Liver (tissue), 9 donors: Measurements from ENCODE around the gene ETV6. TPM values are rescaled to one million over a fixed set of nuclear protein-coding genes. Genes with fewer than 3 reads are reported as not detected.

Experiments used
- DNase-seq: peaks from one replicate; pipeline ENCODE4 v3.0.0-alpha.2; 2017; ENCODE audit warnings: low spot score
- H3K27ac ChIP-seq, 2 donors: one replicate each; pipeline ENCODE4 v1.7.0; 2013; ENCODE audit warnings: inconsistent platforms in 2 of 2, low read length in 2 of 2, control low read depth in 1 of 2, low read depth in 1 of 2, mild to moderate bottlenecking in 1 of 2
- H3K27me3 ChIP-seq, 4 donors: one replicate each; pipeline versions ENCODE4 v1.6.1 to v1.7.0; 2013; ENCODE audit warnings: low read length in 3 of 4, inconsistent platforms in 1 of 4, mild to moderate bottlenecking in 1 of 4, moderate library complexity in 1 of 4; ENCODE audit not compliant: control insufficient read depth in 4 of 4, insufficient read depth in 4 of 4
- H3K36me3 ChIP-seq, 4 donors: one replicate each; pipeline versions ENCODE4 v1.6.1 to v1.7.0; 2013; ENCODE audit warnings: low read length in 3 of 4, mild to moderate bottlenecking in 3 of 4, low read depth in 1 of 4, moderate library complexity in 1 of 4; ENCODE audit not compliant: control insufficient read depth in 4 of 4, insufficient read depth in 3 of 4
- H3K4me1 ChIP-seq, 4 donors: one replicate each; pipeline versions ENCODE4 v1.6.1 to v1.7.0; 2013; ENCODE audit warnings: low read length in 3 of 4, mild to moderate bottlenecking in 3 of 4, moderate library complexity in 1 of 4; ENCODE audit not compliant: control insufficient read depth in 4 of 4, insufficient read depth in 4 of 4
- H3K4me3 ChIP-seq, 3 donors: one replicate each; pipeline versions ENCODE4 v1.6.1 to v1.7.0; 2013; ENCODE audit warnings: low read length in 3 of 3, control low read depth in 1 of 3, low read depth in 1 of 3, mild to moderate bottlenecking in 1 of 3
- H3K9ac ChIP-seq, 2 donors: one replicate each; pipeline ENCODE4 v1.7.0; 2013; ENCODE audit warnings: low read length in 2 of 2, mild to moderate bottlenecking in 2 of 2, moderate library complexity in 2 of 2, control low read depth in 1 of 2, low read depth in 1 of 2
- H3K9me3 ChIP-seq, 4 donors: one replicate each; pipeline versions ENCODE4 v1.6.1 to v1.7.0; 2013; ENCODE audit warnings: low read length in 3 of 4; ENCODE audit not compliant: control insufficient read depth in 4 of 4
- FOXA1 ChIP-seq: IDR thresholded peaks from 2 replicates; pipeline ENCODE4 v1.6.1; 2016; ENCODE audit warnings: antibody characterized with exemption
- FOXA2 ChIP-seq: IDR thresholded peaks from 2 replicates; pipeline ENCODE4 v1.6.1; 2016; ENCODE audit warnings: antibody characterized with exemption
- GABPA ChIP-seq, 2 donors: IDR thresholded peaks in 1 of 2; conservative IDR thresholded peaks in 1 of 2; 2 replicates each; pipeline ENCODE4 v1.6.1; 2016; ENCODE audit warnings: antibody characterized with exemption in 2 of 2, mild to moderate bottlenecking in 1 of 2, moderate library complexity in 1 of 2
- HNF4A ChIP-seq, 2 donors: conservative IDR thresholded peaks; 2 replicates each; pipeline ENCODE4 v1.6.1; 2016; ENCODE audit warnings: antibody characterized with exemption in 2 of 2, mild to moderate bottlenecking in 2 of 2
- HNF4G ChIP-seq: IDR thresholded peaks from 2 replicates; pipeline ENCODE4 v1.6.1; 2016; ENCODE audit warnings: antibody characterized with exemption
- JUND ChIP-seq, 2 donors: IDR thresholded peaks; 2 replicates each; pipeline ENCODE4 v1.6.1; 2016; ENCODE audit warnings: antibody characterized with exemption in 2 of 2
- RAD21 ChIP-seq, 2 donors: IDR thresholded peaks; 2 replicates each; pipeline ENCODE4 v1.6.1; 2016; ENCODE audit warnings: antibody characterized with exemption in 2 of 2, mild to moderate bottlenecking in 2 of 2
- REST ChIP-seq: IDR thresholded peaks from 2 replicates; pipeline ENCODE4 v1.6.1; 2016; ENCODE audit warnings: antibody characterized with exemption, mild to moderate bottlenecking
- TAF1 ChIP-seq: conservative IDR thresholded peaks from 2 replicates; pipeline ENCODE4 v1.6.1; 2016; ENCODE audit warnings: antibody characterized with exemption, mild to moderate bottlenecking
- YY1 ChIP-seq: IDR thresholded peaks from 2 replicates; pipeline ENCODE4 v1.6.1; 2016; ENCODE audit warnings: antibody characterized with exemption, mild to moderate bottlenecking
- ZBTB33 ChIP-seq: IDR thresholded peaks from 2 replicates; pipeline ENCODE4 v1.6.1; 2016; ENCODE audit warnings: antibody characterized with exemption
- WGBS: extraction: QIAGEN DNeasy Blood & Tissue Kit; methylation state at CpG from one replicate; pipeline ENCODE4 v1.1.7; 2013; 5-methylcytosine and 5-hydroxymethylcytosine counted together
- polyA plus RNA-seq, 2 donors: library from polyadenylated mRNA; stranded (reverse) in 1 of 2; unstranded in 1 of 2; fragments of 200-250 nt in 1 of 2; fragments of >200 nt in 1 of 2; fragmentation: Nextera tagmentation in 1 of 2; extraction: Ambion mirVana in 1 of 2; gene quantifications; one replicate each; pipeline versions ENCODE4 v1.2.1 to v1.2.3, GENCODE V29; 2013 to 2015
- total RNA-seq, 2 donors: library from RNA; depleted of rRNA; stranded (reverse); fragments of >200 nt; gene quantifications; one replicate each; pipeline ENCODE4 v1.2.3, GENCODE V29; 2014
- donor health status: healthy.
- donor health status: healthy.
- donor health status: healthy.
- donor health status: healthy.
- donor health status: healthy.

ETV6 gene
- total and polyA plus RNA-seq, 4 donors = 2.0 to 6.2 (median 3.5) TPM

GRCh38 chr12:11662369-11662768 is 12.9 kb downstream of the ETV6 start (continued):
- TF ChIP-seq RAD21 (IDR thresholded peaks at IDR 0.05) (no peak), GABPA (IDR thresholded peaks at IDR 0.05 in 1 of 2, conservative IDR thresholded peaks at IDR 0.05 in 1 of 2) (no peak), FOXA2 (no peak)

- peaks cover 1 to 22% (median 12%) of the 10 kb centered on the region in 4 donors for H3K4me1 ChIP-seq
- no peaks in the 10 kb centered on the region for H3K27me3 ChIP-seq
- no peak overlapping the region for H3K27ac ChIP-seq
- no peaks in the 10 kb centered on the region for H3K9me3 ChIP-seq
- H3K36me3 ChIP-seq = no peaks in the 10 kb centered on the region
- TF ChIP-seq REST (no peak), FOXA2 (no peak), HNF4A (conservative IDR thresholded peaks at IDR 0.05) (no peak), TAF1 (no peak), FOXA1 (no peak), GABPA (IDR thresholded peaks at IDR 0.05 in 1 of 2, conservative IDR thresholded peaks at IDR 0.05 in 1 of 2) (no peak)
- WGBS = 86% methylated on average over 7 of the region's 7 CpGs
- no peak for DNase-seq
- no peak overlapping the region for H3K4me3 ChIP-seq
- no peak overlapping the region for H3K9ac ChIP-seq
These were observed 13.7 kb downstream of the ETV6 start for GRCh38 chr12:11663130-11663529.

DNA sequence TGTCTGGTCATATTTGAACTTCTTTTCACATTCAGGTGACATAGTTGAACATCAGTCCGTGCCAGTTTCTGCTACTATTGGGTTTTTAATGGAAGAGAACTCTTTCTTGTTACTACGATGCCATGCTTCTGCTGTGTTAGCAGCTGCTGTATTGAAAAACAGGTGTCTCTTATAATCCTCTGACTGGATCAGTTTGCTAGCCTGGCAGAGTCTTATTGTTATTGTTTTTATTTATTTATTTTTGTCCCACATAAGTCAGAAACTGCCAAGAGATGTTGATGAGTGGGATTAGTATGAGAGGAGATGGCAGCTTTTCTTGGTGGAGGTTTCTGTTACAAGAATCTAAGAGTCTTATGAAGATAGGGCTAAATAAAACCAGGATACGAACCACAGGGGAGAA is 14.6 kb downstream of the ETV6 start:
- peaks cover 6 to 28% (median 14%) of the 10 kb centered on the region in 4 donors for H3K4me1 ChIP-seq
- H3K9ac ChIP-seq = no peak overlapping the region
- TF ChIP-seq FOXA1 = no peak
- TF ChIP-seq JUND (IDR thresholded peaks at IDR 0.05) = no peak
- no peak for TF ChIP-seq YY1
- TF ChIP-seq HNF4G = no peak

DNA sequence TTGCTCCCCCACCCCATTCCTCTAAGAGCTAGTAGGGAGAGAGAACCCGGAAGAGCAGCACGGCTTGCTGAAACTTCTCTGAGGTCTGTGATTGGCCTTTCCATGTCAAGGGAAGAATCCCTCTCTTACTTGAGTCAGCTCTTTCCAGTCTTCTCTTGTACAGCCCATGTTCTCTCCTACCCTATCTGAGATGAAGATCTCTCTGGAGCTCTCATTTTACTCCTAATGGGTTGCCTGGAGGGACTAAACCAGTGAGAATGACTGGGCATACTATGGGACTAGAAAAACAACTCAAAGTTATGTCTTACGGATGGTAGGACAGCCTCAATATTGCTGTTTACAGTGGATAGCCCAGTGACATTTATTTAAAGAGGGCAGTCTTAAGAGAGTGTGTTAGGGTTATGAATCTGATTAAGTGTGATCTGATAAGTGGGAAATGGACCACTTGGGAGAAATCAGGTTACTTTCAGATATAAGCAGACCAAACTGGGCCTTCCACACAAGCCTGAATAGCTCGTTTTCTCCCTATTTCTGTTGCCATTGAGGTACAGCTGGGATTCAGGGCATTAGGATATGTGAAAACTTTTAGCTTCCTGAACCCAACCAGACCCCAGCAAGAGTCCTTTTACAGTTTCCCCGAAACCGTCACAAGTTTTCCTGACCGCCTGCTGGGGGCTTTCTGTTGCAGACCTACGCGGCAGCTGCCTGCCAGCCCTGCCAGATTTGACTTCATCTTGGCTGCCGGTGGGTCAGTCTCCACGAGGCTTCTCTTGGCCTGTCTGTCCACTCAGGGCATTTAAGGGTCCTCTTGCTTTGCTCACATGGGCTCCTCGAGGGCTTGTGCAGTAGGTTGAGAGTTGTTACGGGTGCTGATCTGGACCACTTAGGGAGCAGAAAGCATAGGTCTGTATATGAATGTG is 16.9 kb downstream of the ETV6 start:
- no peak overlapping the region for H3K4me3 ChIP-seq
- no peak overlapping the region for H3K9ac ChIP-seq
- no peaks in the 10 kb centered on the region for H3K9me3 ChIP-seq
- no peak for TF ChIP-seq FOXA2
- TF ChIP-seq ZBTB33 = no peak
- H3K36me3 ChIP-seq = no peaks in the 10 kb centered on the region
- 93% methylated on average over 13 of the region's 13 CpGs for WGBS
- no peak for DNase-seq
- H3K4me1 ChIP-seq = peaks cover 2 to 16% (median 5%) of the 10 kb centered on the region in 4 donors
- no peak overlapping the region for H3K27ac ChIP-seq
- H3K27me3 ChIP-seq = no peaks in the 10 kb centered on the region

More for the DNA sequence above, 14.6 kb downstream of the ETV6 start:
- DNase-seq = no peak
- Histone ChIP-seq H3K4me3 (no peak overlapping the region), H3K36me3 (no peaks in the 10 kb centered on the region), H3K27ac (no peak overlapping the region), H3K27me3 (no peaks in the 10 kb centered on the region), H3K9me3 (no peaks in the 10 kb centered on the region)
- whole genome bisulfite sequencing = 95% methylated on average over 3 of the region's 3 CpGs
